T-helper 17 cell (primary cell): Measurements from ENCODE around the gene MED15. TPM values are rescaled to one million over a fixed set of nuclear protein-coding genes. Genes with fewer than 3 reads are reported as not detected.
A peak's percentile ranks its signal among the peaks of the same experiment; 100 is the strongest.
"Not testable (repeated sequence)": the region's sequence is repeated elsewhere in the genome, so short reads cannot be mapped to it uniquely, and the experiment has no call there.

Experiments used
- ATAC-seq: fragments of 150-1000 bp; cut with Tn5 transposase; 2 replicates; pipeline ENCODE4 v1.10.0; 2021; ENCODE audit warnings: mild to moderate bottlenecking, moderate library complexity
- DNase-seq, 3 donors: peaks; one replicate each; pipeline versions ENCODE4 v3.0.0 to v3.0.0-alpha.2; 2020 to 2021
- H3K9me3 ChIP-seq: one replicate; pipeline ENCODE4 v1.7.0; 2013; ENCODE audit warnings: low read length, mild to moderate bottlenecking; ENCODE audit not compliant: control insufficient read depth, poor library complexity, severe bottlenecking
- H3K27ac Mint-ChIP-seq: one replicate; pipeline ENCODE4 v1.8.0; 2022; ENCODE audit warnings: mild to moderate bottlenecking, moderate library complexity, mixed read lengths
- H3K27me3 Mint-ChIP-seq: one replicate; pipeline ENCODE4 v1.8.0; 2022; ENCODE audit warnings: mixed read lengths
- H3K36me3 Mint-ChIP-seq: one replicate; pipeline ENCODE4 v1.8.0; 2022; ENCODE audit warnings: low read depth, mixed read lengths
- H3K4me1 Mint-ChIP-seq: one replicate; pipeline ENCODE4 v1.8.0; 2022; ENCODE audit warnings: mild to moderate bottlenecking, mixed read lengths
- H3K4me3 Mint-ChIP-seq: one replicate; pipeline ENCODE4 v1.8.0; 2022; ENCODE audit warnings: mild to moderate bottlenecking, moderate library complexity, mixed read lengths
- total RNA-seq, 4 donors: library from RNA in 2 of 4; stranded (reverse) in 2 of 4; gene quantifications; one replicate each; pipeline ENCODE4 v1.2.3 and lab custom pipeline; 2022 to 2026

MED15 gene
- total RNA-seq, 2 donors from 2014 or later = 207 to 251 TPM

DNA sequence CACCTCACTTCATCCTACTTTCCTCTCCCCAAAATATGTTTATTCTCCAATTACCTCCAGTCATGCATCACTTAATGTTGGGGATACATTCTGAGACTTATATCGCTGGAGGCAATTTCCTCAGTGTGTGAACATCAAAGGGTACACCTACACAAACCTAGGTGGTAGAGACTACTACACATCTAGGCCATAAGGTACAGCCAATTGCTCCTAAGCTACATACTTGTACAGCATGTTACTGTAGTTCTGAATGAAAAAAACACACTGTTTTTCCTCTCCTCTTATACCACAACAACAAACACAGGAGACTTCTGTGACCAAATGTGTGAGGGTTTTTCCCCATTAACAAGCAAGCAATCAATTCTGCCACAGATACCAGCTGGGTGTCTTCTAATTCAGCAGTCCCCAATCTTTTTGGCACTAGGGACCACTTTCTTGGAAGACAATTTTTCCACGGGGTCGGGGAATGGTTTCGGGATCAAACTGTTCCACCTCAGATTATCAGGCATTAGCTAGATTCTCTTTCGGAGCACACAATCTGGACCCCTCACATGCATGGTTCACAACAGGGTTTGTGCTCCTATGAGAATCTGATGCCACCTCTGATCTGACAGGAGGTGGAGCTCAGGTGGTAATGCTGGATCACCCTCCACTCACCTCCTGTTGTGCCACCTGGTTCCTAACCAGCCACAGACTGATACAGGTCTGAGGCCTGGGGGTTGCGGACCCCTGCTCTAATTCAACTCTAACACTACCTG is 17.0 kb upstream of the MED15 start:
- DNase-seq = no peak

DNA sequence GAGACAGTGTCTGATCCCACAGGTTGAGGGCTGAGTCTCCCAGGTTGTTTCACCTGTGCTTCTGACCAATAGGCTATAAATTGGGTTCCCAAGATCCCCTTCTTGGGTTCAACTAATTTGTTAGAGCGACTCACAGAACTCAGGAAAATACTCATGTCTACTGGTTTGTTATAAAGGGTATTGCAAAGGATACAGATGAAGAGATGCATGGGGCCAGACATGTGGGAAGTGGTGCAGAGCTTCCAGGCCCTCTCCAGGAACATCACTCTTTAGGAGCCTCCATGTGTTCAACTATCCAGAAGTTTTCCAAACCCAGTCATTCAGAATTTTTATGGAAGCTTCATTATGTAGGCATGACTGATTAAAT is 16.5 kb upstream of the MED15 start:
- no peaks in the 10 kb centered on the region for H3K27me3 Mint-ChIP-seq
- H3K4me1 Mint-ChIP-seq = peaks cover 51% of the 10 kb centered on the region
- no peak for ATAC-seq
- no peak overlapping the region for H3K4me3 Mint-ChIP-seq
- H3K9me3 ChIP-seq = no peaks in the 10 kb centered on the region
- H3K27ac Mint-ChIP-seq = peak overlapping the region; percentile 92
- no peak for DNase-seq
- H3K36me3 Mint-ChIP-seq = no peaks in the 10 kb centered on the region

More for the DNA sequence above, 17.0 kb upstream of the MED15 start:
- H3K9me3 ChIP-seq = no peaks in the 10 kb centered on the region
- Mint-ChIP-seq H3K36me3 (no peaks in the 10 kb centered on the region), H3K27me3 (no peaks in the 10 kb centered on the region), H3K4me3 (peak overlapping the region; percentile 7), H3K27ac (peak overlapping the region; percentile 92), H3K4me1 (peaks cover 50% of the 10 kb centered on the region)
- ATAC-seq = peak; percentile 62

DNA sequence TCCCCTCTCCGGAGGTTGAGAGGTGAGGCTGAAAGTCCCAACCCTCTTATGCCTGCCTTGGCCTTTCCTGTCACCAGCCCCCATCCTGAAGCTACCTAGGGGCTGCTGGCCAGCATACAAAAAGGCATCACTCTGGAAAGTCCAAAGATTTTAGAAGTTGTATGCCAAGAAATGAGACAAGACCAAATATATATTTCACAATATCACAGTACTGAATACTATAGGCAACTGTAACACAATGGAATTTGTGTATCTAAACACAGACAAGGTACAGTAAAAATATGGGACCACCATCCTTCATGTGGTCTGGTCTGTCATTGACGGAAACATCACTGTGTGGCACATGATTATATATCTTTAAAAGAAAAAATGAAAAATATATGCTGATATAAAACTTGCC is 16.1 kb upstream of the MED15 start:
- ATAC-seq (no peak), DNase-seq (no peak)
- no peaks in the 10 kb centered on the region for H3K9me3 ChIP-seq
- Mint-ChIP-seq H3K4me1 (peaks cover 51% of the 10 kb centered on the region), H3K4me3 (peak overlapping the region; percentile 70), H3K27me3 (no peaks in the 10 kb centered on the region), H3K36me3 (no peaks in the 10 kb centered on the region), H3K27ac (peak overlapping the region; percentile 92)

DNA sequence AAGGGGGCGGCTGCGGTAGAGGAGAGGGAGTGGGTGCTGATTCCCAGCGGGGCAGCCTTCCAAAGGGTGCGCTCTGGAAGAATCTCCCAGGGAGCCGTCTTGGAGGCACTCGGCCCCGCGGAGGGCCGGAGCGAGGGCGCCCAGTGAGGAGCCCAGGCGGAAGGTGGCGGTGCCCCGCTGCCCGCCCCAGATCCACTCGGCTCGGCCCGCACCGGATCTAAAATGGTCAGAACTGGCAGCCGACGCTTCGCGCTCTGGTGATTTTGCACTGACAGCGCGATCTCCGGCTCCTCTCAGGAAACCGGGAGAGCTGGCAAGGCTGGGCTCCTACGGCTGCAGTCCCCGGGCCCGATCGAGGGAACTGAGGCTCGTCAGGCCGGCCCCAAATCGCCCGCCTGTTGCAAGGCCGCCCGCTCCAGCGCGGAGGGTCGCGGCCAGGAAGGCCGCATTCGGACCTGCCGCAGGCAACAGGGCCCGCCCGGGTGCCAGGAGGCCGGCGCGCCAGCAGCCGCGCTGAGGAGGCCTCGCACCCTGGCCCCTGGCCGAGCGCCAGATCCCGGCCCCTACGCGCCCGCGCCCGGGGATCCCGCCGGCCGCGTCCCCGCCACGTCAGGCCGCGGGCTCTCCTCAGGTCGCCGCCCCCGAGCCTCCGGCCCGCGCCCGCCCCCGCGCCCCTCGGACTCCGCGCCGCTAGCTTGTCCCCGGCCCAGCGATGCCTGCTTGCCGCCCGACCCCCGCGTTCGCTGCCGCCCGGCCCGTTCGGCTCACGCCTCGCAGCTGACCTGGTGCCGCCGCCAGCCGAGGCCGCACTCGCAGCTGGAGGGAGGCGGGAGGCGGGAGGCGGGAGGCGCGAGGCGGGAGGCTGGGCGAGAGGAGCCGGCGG is 12.2 kb upstream of the MED15 start, which contains the start of gene KLHL22:
TSS of gene KLHL22 (minus strand) at position 818 of the 883 bp plus-strand sequence. CDS start 6,584 bp downstream, outside the sequence.
- ATAC-seq = peak; percentile 8
- Mint-ChIP-seq H3K4me1 (peaks cover 44% of the 10 kb centered on the region), H3K27me3 (no peaks in the 10 kb centered on the region), H3K36me3 (no peaks in the 10 kb centered on the region), H3K4me3 (peak within 1 kb of the TSS; percentile 95), H3K27ac (peak within 1 kb of the TSS; percentile 86)
- H3K9me3 ChIP-seq = no peaks in the 10 kb centered on the region
- peak in 1 of 3 donors; percentile 13 for DNase-seq

DNA sequence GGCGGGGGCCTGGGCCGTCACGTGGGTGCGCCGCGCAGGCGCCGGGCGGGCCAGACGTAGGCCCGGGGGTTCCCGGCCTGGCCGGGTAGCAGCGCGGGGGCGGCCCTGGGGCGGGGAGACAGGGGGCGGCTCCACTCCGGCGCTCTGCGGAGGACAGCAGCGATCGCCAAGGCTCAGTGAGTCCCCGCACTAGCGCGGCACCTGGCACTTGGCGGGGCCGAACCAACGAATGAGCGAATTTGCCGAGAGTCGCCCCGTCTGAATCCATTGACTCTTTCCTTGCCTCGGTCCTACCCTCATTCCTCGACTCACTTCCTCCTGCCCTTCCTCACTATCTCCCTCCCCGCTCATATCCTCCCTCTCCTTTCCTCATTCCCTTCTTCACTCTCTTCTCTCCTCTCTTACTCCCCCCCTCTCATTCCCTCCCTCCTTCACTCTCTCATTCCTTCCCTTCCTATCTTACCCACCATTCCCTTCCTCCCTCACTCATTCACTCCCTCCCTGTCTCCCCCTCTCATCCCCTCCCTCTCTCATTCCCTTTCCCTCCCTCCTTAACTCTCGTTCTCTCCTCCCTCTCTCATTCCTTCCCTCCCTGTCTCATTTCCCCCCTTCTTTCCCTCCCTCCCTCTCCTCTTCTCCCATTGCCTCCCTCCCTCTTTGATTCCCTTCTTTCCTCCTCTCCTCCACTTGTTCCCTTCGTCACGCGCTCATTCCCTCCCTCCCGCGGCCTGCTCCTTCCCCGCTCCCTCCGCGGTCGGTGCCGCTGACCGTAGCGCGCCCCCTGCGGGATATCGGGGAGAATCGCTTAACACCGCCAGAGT is 11.3 kb upstream of the MED15 start:
- Mint-ChIP-seq H3K36me3 (peaks cover under 1% of the 10 kb centered on the region), H3K4me1 (peaks cover 38% of the 10 kb centered on the region), H3K4me3 (peak overlapping the region; percentile 95), H3K27ac (peak overlapping the region; percentile 75), H3K27me3 (no peaks in the 10 kb centered on the region)
- ATAC-seq = peak; percentile 98
- DNase-seq = peak; percentile 91 to 97 (median 91)
- H3K9me3 ChIP-seq = no peaks in the 10 kb centered on the region

DNA sequence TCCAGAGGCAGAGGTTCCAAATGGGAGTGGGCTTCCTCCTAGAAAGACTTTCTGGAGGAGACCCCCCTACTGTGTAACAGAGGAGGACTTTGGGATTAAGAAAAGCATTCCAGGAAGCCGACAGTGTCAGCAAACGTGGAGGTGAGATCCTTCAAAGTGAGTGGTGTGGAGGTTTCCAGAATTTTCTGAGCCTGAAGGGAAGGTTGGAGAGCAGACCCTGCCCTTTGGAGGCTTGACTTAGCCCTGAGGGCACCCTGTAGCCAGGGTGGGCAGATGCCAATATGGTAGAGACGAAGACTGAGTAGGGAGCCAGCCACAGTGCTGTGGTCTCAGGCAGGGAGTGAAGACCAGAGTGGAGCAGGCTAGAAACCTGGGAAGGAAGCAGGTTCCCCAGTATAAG is 10.0 kb upstream of the MED15 start:
- ATAC-seq (no peak), DNase-seq (no peak)
- Mint-ChIP-seq H3K27ac (peak overlapping the region; percentile 75), H3K4me1 (peaks cover 29% of the 10 kb centered on the region), H3K27me3 (no peaks in the 10 kb centered on the region), H3K4me3 (no peak overlapping the region), H3K36me3 (peaks cover 3% of the 10 kb centered on the region)
- H3K9me3 ChIP-seq = no peaks in the 10 kb centered on the region

DNA sequence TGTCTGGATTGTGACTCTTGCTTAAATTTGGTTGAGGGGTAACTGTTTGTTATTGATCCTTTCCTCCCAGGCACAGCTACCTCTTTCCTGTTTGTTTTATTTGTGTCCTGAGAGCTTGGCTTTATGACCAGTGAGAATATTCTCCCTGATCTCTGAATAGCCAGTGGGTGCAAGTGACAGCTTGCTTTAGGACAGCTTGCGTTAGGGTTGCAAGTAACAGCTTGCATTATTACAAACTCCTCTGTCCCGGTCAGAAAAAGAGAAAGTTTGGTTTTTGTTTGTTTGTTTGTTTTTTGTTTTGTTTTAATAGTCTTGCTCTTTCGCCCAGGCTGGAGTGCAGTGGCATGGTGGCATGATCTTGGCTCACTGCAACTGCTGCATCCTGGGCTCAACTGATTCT is 8.5 kb upstream of the MED15 start:
- no peaks in the 10 kb centered on the region for H3K27me3 Mint-ChIP-seq
- no peak overlapping the region for H3K27ac Mint-ChIP-seq
- DNase-seq (no peak), ATAC-seq (no peak)
- H3K9me3 ChIP-seq = no peaks in the 10 kb centered on the region
- H3K4me1 Mint-ChIP-seq = peaks cover 21% of the 10 kb centered on the region
- H3K4me3 Mint-ChIP-seq = no peak overlapping the region
- H3K36me3 Mint-ChIP-seq = peaks cover 3% of the 10 kb centered on the region

DNA sequence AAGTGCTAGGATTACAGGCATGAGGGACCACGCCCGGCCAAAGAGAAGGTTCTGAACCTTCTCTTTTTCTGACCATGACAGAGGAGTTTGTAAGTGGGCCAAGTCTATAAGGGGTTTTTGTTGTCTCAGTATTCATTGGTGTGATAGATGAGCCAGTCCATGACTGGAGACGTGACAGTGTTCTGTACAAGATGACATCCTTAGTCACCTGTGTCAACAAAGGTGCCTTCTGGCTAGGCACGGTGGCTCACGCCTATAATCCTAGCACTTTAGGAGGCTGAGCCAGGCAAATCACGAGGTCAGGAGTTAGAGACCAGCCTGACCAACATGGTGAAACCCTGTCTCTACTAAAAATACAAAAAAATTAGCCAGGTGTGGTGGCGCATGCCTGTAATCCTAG is 7.6 kb upstream of the MED15 start:
- H3K4me1 Mint-ChIP-seq = peaks cover 15% of the 10 kb centered on the region
- H3K27ac Mint-ChIP-seq = no peak overlapping the region
- H3K9me3 ChIP-seq = no peaks in the 10 kb centered on the region
- H3K27me3 Mint-ChIP-seq = no peaks in the 10 kb centered on the region
- DNase-seq (no peak), ATAC-seq (no peak)
- H3K4me3 Mint-ChIP-seq = no peak overlapping the region
- H3K36me3 Mint-ChIP-seq = peaks cover 3% of the 10 kb centered on the region

DNA sequence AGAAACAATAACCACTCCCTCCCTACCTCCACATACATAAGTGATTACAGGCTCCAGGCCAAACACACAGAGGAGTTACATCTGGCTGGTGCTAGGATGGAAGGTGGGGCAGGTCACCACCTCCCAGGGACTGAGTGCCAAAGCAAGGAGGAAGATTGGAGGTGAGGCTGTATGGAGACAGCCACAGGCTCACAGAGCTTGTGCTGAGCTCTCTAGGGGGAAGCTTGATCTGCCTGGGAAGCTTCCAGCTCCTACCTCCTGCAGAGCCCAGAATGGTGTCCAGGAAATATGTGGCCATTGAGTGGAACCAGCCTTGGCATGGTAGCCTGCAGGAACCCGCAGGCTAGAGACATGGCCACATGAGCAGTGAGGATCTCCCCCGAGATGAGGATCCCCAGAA is 3.6 kb upstream of the MED15 start:
- no peak overlapping the region for H3K27ac Mint-ChIP-seq
- ATAC-seq (no peak), DNase-seq (no peak)
- no peaks in the 10 kb centered on the region for H3K9me3 ChIP-seq
- peaks cover 3% of the 10 kb centered on the region for H3K36me3 Mint-ChIP-seq
- no peak overlapping the region for H3K4me3 Mint-ChIP-seq
- H3K27me3 Mint-ChIP-seq = no peaks in the 10 kb centered on the region
- H3K4me1 Mint-ChIP-seq = peaks cover 17% of the 10 kb centered on the region

DNA sequence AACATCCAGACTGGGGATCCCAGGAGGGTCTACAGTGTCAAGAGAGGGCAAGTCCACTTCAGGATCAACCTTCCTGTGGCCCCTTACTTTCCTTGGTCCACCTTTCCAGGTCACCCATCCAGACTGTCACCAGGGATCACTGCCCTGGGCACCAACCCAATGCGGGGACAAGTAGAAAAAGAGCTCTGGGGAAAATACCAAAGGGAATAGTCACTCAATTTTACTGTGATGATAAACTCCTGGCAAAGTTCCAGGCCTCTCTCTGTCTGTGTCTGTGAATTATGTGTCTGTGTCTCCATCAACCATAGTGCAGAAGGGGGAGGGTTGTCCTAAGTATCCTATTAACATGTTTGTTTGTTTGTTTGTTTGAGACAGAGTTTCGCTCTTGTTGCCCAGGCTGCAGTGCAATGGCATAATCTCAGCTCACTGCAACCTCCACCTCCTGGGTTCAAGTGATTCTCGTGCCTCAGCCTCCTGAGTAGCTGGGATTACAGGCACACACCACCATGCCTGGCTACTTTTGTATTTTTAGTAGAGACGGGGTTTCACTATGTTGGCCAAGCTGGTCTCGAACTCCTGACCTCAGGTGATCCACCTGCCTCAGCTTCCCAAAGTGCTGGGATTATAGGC is 3.0 kb upstream of the MED15 start:
- not testable (repeated sequence) for H3K36me3 Mint-ChIP-seq, H3K27me3 Mint-ChIP-seq, H3K9me3 ChIP-seq, DNase-seq, ATAC-seq, H3K4me3 Mint-ChIP-seq, H3K27ac Mint-ChIP-seq
- H3K4me1 Mint-ChIP-seq = peaks cover 21% of the 10 kb centered on the region

DNA sequence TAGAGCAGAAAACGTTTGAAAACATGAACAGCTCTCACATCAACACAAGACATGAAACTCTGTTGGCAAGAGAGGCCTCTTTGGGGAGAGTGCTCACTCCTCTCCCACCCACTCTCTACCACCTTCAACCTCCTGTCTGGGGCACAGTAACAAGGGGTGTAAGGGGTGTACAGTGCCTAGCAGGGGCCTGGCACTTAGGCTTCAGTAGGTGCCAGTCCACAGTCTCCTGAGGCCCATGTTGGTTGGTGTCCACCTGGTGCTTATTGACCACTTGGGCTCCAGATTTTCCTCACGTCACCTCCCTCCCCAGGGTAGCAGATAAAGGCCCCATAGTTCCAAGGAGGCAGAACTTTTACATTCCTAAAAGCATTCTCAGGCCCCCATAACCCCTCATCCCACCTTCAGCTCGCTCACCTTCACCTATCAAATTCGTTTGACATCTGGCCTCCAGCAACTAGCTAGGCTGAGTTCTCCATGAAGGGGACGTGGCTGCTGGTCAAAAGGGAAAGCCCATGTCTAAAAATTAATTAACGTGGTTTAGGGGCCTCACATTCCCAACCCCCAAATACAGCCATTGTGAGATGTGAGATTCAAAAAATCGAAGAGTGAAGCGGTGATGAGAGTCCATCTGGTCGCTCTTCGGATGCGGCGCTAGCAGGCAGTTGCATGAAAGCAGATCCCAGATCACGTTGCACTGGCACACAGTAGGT is 712 bp upstream of the MED15 start:
- no peaks in the 10 kb centered on the region for H3K9me3 ChIP-seq
- no peaks in the 10 kb centered on the region for H3K27me3 Mint-ChIP-seq
- ATAC-seq = no peak
- no peaks in the 10 kb centered on the region for H3K36me3 Mint-ChIP-seq
- peak overlapping the region; percentile 94 for H3K27ac Mint-ChIP-seq
- peak overlapping the region; percentile 99 for H3K4me3 Mint-ChIP-seq
- peaks cover 42% of the 10 kb centered on the region for H3K4me1 Mint-ChIP-seq
- DNase-seq = no peak

DNA sequence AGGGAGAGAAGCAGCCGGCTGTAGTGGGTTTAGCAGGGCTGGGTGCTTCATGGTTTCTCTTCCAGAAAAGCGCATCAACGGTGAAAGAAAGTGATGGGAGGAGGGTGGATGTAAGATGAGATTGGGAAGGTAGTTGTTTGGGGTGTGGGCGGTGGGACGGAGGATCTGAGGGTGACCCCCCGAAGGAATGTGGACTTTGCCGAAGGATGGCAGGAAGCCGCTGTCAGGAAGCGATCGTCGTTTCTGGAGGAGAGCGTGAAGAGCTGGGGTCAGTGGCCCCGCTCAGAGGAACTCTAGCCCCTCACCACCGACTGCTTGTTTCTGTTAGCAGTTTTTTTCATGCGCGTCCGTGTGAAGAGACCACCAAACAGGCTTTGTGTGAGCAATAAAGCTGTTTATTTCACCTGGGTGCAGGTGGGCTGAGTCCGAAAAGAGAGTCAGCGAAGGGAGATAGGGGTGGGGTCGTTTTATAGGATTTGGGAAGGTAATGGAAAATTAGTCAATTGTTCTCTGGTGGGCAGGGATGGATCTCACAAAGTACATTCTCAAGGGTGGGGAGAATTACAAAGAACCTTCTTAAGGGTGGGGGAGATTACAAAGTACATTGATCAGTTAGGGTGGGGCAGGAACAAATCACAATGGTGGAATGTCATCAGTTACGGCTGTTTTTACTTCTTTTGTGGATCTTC is 801 bp downstream of the MED15 start:
- H3K36me3 Mint-ChIP-seq, H3K9me3 ChIP-seq, DNase-seq, H3K27me3 Mint-ChIP-seq, ATAC-seq: not testable (repeated sequence)
- Mint-ChIP-seq H3K27ac (peak overlapping the region; percentile 94), H3K4me1 (peaks cover 48% of the 10 kb centered on the region), H3K4me3 (peak overlapping the region; percentile 99)
